CD8-positive, alpha-beta memory T cell (primary cell): ENCODE results near the gene RNPEP. TPM values are rescaled to one million over a fixed set of nuclear protein-coding genes. Genes with fewer than 3 reads are reported as not detected.

Source experiments
- CTCF ChIA-PET: fragments of 350-600 bp; sonication (Branson Sonifier 250); formaldehyde crosslinking; loops from one replicate; lab custom pipeline; 2021; ENCODE audit warnings: antibody characterized with exemption; lab: Charles Lee
- POLR2A ChIA-PET: fragments of 350-600 bp; sonication (Branson Sonifier 250); formaldehyde crosslinking; loops from one replicate; lab custom pipeline; 2021; ENCODE audit warnings: antibody characterized with exemption; lab: Charles Lee
- DNase-seq, 5 donors: peaks; one replicate each; pipeline versions ENCODE4 v3.0.0 to v3.0.0-alpha.2; 2020 to 2022; ENCODE audit warnings: mixed read lengths in 1 of 5
- H3K27ac ChIP-seq: one replicate; pipeline ENCODE4 v1.7.0; 2013; ENCODE audit warnings: low read depth, mild to moderate bottlenecking, low read length, moderate library complexity
- H3K27me3 ChIP-seq: 2 replicates; pipeline ENCODE4 v1.7.0; 2013; ENCODE audit warnings: low read length, mild to moderate bottlenecking; ENCODE audit not compliant: insufficient read depth, poor library complexity, severe bottlenecking
- H3K36me3 ChIP-seq: 2 replicates; pipeline ENCODE4 v1.7.0; 2013; ENCODE audit warnings: mild to moderate bottlenecking, low read length, moderate library complexity; ENCODE audit not compliant: insufficient read depth
- H3K4me1 ChIP-seq: 2 replicates; pipeline ENCODE4 v1.7.0; 2013; ENCODE audit warnings: mild to moderate bottlenecking, low read length, moderate library complexity; ENCODE audit not compliant: insufficient read depth
- H3K4me3 ChIP-seq: 2 replicates; pipeline ENCODE4 v1.7.0; 2013; ENCODE audit warnings: mild to moderate bottlenecking, low read length
- H3K9me3 ChIP-seq: 2 replicates; pipeline ENCODE4 v1.7.0; 2013; ENCODE audit warnings: mild to moderate bottlenecking, low read length
- H3K27ac Mint-ChIP-seq, 8 donors: one replicate each; pipeline ENCODE4 v1.8.0; 2020 to 2021; ENCODE audit warnings: mixed read lengths in 8 of 8, mild to moderate bottlenecking in 6 of 8, inconsistent platforms in 3 of 8, moderate library complexity in 3 of 8
- H3K27me3 Mint-ChIP-seq, 2 donors: one replicate each; pipeline ENCODE4 v1.8.0; 2020 to 2021; ENCODE audit warnings: mixed read lengths in 2 of 2, mild to moderate bottlenecking in 1 of 2, moderate library complexity in 1 of 2
- H3K36me3 Mint-ChIP-seq, 3 donors: one replicate each; pipeline ENCODE4 v1.8.0; 2020 to 2021; ENCODE audit warnings: mixed read lengths in 3 of 3, inconsistent platforms in 1 of 3, mild to moderate bottlenecking in 1 of 3
- H3K4me1 Mint-ChIP-seq, 3 donors: one replicate each; pipeline ENCODE4 v1.8.0; 2020 to 2021; ENCODE audit warnings: mixed read lengths in 3 of 3, inconsistent platforms in 1 of 3, mild to moderate bottlenecking in 1 of 3
- H3K4me3 Mint-ChIP-seq, 7 donors: one replicate each; pipeline ENCODE4 v1.8.0; 2020 to 2021; ENCODE audit warnings: mixed read lengths in 7 of 7, mild to moderate bottlenecking in 6 of 7, moderate library complexity in 4 of 7, inconsistent platforms in 2 of 7
- H3K9me3 Mint-ChIP-seq, 5 donors: one replicate each; pipeline ENCODE4 v1.8.0; 2020 to 2022; ENCODE audit warnings: mixed read lengths in 5 of 5, mild to moderate bottlenecking in 3 of 5, moderate library complexity in 2 of 5, inconsistent platforms in 1 of 5
- polyA plus RNA-seq: library from polyadenylated mRNA; unstranded; fragments of 300-500 nt; fragmentation: Illumina TruSeq; gene quantifications from one replicate; pipeline ENCODE4 v1.2.3, GENCODE V29; 2021
- total RNA-seq, 2 experiments: library from RNA; stranded (reverse); gene quantifications; one replicate each; pipeline ENCODE4 v1.2.3, GENCODE V29; 2021

RNPEP gene
- total and polyA plus RNA-seq, 3 experiments from 2014 or later = 30.5 to 36.3 (median 33.2) TPM

DNA sequence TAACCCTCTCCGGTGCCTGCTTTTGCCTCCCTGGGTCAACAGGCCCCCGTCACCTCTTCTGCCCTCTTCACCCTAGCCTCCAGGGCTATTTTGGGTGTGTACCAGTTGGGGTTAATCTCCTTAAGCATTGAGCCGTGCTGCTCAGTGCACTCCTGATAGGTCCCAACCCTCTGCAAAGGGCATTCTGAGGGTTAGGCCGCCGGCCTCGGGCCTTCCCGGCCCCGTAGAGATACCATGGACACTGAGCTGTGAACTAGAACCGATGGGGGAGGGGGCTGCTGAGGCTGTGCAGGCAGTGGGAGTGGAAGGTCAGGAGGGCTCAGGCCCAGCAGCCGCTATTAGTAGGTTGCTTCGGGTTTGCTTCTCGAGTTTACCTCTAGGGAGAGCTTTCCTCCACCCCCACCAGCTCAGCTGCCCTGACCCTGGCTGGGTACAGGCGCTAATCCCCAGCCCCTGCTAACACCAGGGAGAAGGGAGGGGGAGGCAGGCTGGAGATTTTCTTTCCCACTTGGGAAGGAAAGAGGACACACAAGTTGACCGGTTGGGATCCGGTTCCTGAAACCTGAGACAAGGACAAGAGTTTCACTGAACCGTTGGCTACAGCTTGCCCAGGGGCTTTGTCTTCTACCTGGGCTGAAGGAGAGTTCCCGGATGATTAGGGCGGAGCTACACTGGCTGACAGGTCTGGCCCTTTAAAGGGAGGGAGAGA lies 40.9 kb upstream of the RNPEP start:
- Histone ChIP-seq H3K27me3 (peaks cover 9% of the 10 kb centered on the region), H3K9me3 (no peaks in the 10 kb centered on the region), H3K4me1 (no peaks in the 10 kb centered on the region), H3K4me3 (no peak overlapping the region), H3K27ac (peak overlapping the region; percentile 70), H3K36me3 (no peaks in the 10 kb centered on the region)
- Mint-ChIP-seq H3K27ac (no peak overlapping the region), H3K4me3 (no peak overlapping the region), H3K4me1 (peaks cover 7 to 15% (median 9%) of the 10 kb centered on the region in 3 donors), H3K9me3 (peaks cover 0 to 3% (median 0%) of the 10 kb centered on the region in 5 donors), H3K36me3 (no peaks in the 10 kb centered on the region), H3K27me3 (peaks cover 19 to 52% of the 10 kb centered on the region in 2 donors)
- DNase-seq = no peak
- ChIA-PET CTCF (interaction anchor here (0.8 kb wide), 1 partner anchor 10 kb away, joined by 3 read pairs; no protein-coding TSS in a partner anchor), POLR2A (no interaction called here)

GRCh38 chr1:201942129-201942495 lies 40.3 kb upstream of the RNPEP start:
- Histone ChIP-seq H3K4me3 (no peak overlapping the region), H3K9me3 (no peaks in the 10 kb centered on the region), H3K27me3 (peaks cover 12% of the 10 kb centered on the region), H3K27ac (peak overlapping the region; percentile 70), H3K36me3 (no peaks in the 10 kb centered on the region), H3K4me1 (no peaks in the 10 kb centered on the region)
- peaks cover 10 to 21% (median 13%) of the 10 kb centered on the region in 3 donors for H3K4me1 Mint-ChIP-seq
- POLR2A ChIA-PET = no interaction called here
- CTCF ChIA-PET = interaction anchor here (0.8 kb wide), 1 partner anchor 9 kb away, joined by 3 read pairs; no protein-coding TSS in a partner anchor
- H3K4me3 Mint-ChIP-seq = no peak overlapping the region
- H3K27ac Mint-ChIP-seq = no peak overlapping the region
- H3K27me3 Mint-ChIP-seq = peaks cover 24 to 58% of the 10 kb centered on the region in 2 donors
- H3K9me3 Mint-ChIP-seq = peaks cover 0 to 3% (median 0%) of the 10 kb centered on the region in 5 donors
- no peak for DNase-seq
- no peaks in the 10 kb centered on the region for H3K36me3 Mint-ChIP-seq

GRCh38 chr1:201944002-201944401 lies 38.4 kb upstream of the RNPEP start:
- Histone ChIP-seq H3K9me3 (no peaks in the 10 kb centered on the region), H3K4me3 (no peak overlapping the region), H3K27ac (no peak overlapping the region), H3K4me1 (no peaks in the 10 kb centered on the region), H3K36me3 (no peaks in the 10 kb centered on the region), H3K27me3 (peaks cover 16% of the 10 kb centered on the region)
- ChIA-PET CTCF (no interaction called here), POLR2A (no interaction called here)
- Mint-ChIP-seq H3K27ac (no peak overlapping the region), H3K9me3 (no peaks in the 10 kb centered on the region), H3K4me1 (peaks cover 10 to 24% (median 13%) of the 10 kb centered on the region in 3 donors), H3K27me3 (peaks cover 29 to 66% of the 10 kb centered on the region in 2 donors), H3K36me3 (peaks cover 0 to 3% (median 1%) of the 10 kb centered on the region in 3 donors), H3K4me3 (no peak overlapping the region)
- DNase-seq = no peak

DNA sequence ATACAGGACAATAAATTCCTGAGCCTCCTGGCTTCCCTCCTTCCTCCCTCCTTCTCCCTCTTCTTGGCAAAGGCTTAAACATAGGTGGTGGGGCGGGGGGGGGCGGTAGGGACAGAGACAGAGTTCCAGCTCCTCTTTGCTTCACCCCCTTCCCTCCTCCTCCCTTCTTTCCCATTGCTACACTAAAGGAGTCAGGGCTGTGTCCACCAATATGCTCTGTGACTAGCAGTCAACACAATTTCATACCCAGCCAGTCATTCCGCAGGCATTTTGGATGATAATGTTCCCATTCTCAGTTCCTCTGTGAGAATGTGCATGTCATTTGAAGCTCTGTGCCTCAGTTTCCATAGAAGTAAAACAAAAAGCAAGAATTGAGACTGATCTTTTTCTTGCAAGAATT lies 37.8 kb upstream of the RNPEP start:
- Mint-ChIP-seq H3K4me1 (peaks cover 10 to 24% (median 13%) of the 10 kb centered on the region in 3 donors), H3K36me3 (peaks cover 0 to 3% (median 1%) of the 10 kb centered on the region in 3 donors), H3K9me3 (no peaks in the 10 kb centered on the region), H3K27me3 (peaks cover 29 to 65% of the 10 kb centered on the region in 2 donors), H3K27ac (peak overlapping the region in 1 of 8 donors; percentile 24), H3K4me3 (no peak overlapping the region)
- POLR2A ChIA-PET = no interaction called here
- no peak for DNase-seq
- no peaks in the 10 kb centered on the region for H3K4me1 ChIP-seq
- no peaks in the 10 kb centered on the region for H3K9me3 ChIP-seq
- H3K4me3 ChIP-seq = no peak overlapping the region
- CTCF ChIA-PET = no interaction called here
- H3K36me3 ChIP-seq = no peaks in the 10 kb centered on the region
- peaks cover 16% of the 10 kb centered on the region for H3K27me3 ChIP-seq
- H3K27ac ChIP-seq = no peak overlapping the region

DNA sequence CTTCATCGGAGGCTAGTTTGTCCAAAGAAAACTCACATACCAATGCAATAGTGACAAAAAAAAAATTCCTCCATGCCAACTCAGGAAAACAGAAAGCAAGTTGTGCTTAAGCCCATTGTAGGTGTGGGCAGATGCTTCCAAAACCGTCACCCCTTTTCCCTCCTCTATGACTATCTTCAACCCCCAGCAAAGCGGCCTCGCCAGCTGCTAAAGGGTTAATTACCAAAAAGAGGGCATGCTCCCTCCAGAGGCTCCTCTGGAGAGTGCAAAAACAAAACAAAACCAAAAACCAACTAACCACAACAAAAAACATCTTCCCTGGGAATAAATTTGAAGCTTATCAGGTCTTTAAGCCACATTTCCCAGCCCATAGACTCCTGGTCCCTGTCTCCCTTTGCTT lies 37.3 kb upstream of the RNPEP start:
- Mint-ChIP-seq H3K27me3 (peaks cover 29 to 63% of the 10 kb centered on the region in 2 donors), H3K4me3 (no peak overlapping the region), H3K36me3 (peaks cover 0 to 3% (median 1%) of the 10 kb centered on the region in 3 donors), H3K4me1 (peaks cover 10 to 24% (median 13%) of the 10 kb centered on the region in 3 donors), H3K27ac (peak overlapping the region in 2 of 8 donors; percentile 21 to 29), H3K9me3 (no peaks in the 10 kb centered on the region)
- H3K36me3 ChIP-seq = no peaks in the 10 kb centered on the region
- no peaks in the 10 kb centered on the region for H3K9me3 ChIP-seq
- no peaks in the 10 kb centered on the region for H3K4me1 ChIP-seq
- H3K27ac ChIP-seq = no peak overlapping the region
- ChIA-PET POLR2A (no interaction called here), CTCF (no interaction called here)
- H3K27me3 ChIP-seq = peaks cover 16% of the 10 kb centered on the region
- no peak overlapping the region for H3K4me3 ChIP-seq
- DNase-seq = no peak

- H3K4me1 ChIP-seq = no peaks in the 10 kb centered on the region
- no peak for DNase-seq
- Mint-ChIP-seq H3K27ac (peak overlapping the region in 1 of 8 donors; percentile 47), H3K9me3 (no peaks in the 10 kb centered on the region), H3K4me1 (peaks cover 10 to 24% (median 13%) of the 10 kb centered on the region in 3 donors), H3K27me3 (peaks cover 29 to 66% of the 10 kb centered on the region in 2 donors), H3K36me3 (peaks cover 0 to 3% (median 1%) of the 10 kb centered on the region in 3 donors), H3K4me3 (peak overlapping the region in 3 of 7 donors; percentile 25 to 82 (median 73))
- H3K4me3 ChIP-seq = no peak overlapping the region
- no peak overlapping the region for H3K27ac ChIP-seq
- ChIA-PET POLR2A (no interaction called here), CTCF (interaction anchor here (1.0 kb wide), 1 partner anchor 9 kb away, joined by 3 read pairs; no protein-coding TSS in a partner anchor)
- H3K9me3 ChIP-seq = no peaks in the 10 kb centered on the region
- H3K36me3 ChIP-seq = no peaks in the 10 kb centered on the region
- H3K27me3 ChIP-seq = peaks cover 16% of the 10 kb centered on the region
Observed at GRCh38 chr1:201945863-201946223, 36.6 kb upstream of the RNPEP start.

- DNase-seq = no peak
- peaks cover 29 to 66% of the 10 kb centered on the region in 2 donors for H3K27me3 Mint-ChIP-seq
Observed at GRCh38 chr1:201946224-201946908, 36.1 kb upstream of the RNPEP start, which contains the start of gene LMOD1. TSS of gene LMOD1 (minus strand) at chr1:201946548. CDS start at chr1:201946340, 208 bp downstream.

DNA sequence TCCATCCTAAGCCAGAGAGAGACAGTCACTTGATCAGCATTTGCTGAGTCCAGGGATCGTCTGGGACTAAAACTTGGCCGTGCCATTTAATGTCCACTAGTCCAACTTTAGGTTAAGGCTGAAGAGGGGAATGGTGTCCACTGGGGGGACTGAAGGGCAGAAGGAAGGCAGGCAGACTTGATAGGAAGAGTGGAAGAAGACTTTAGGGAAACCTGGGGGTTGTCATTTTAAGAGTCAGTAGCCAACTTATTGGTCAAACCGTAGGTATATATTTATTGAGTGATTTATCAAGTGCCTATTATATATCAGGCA lies 34.8 kb upstream of the RNPEP start:
- POLR2A ChIA-PET = no interaction called here
- CTCF ChIA-PET = no interaction called here

More at GRCh38 chr1:201946224-201946908, 36.1 kb upstream of the RNPEP start, which contains the start of gene LMOD1:
- no peaks in the 10 kb centered on the region for H3K9me3 ChIP-seq
- H3K4me3 ChIP-seq = no peak within 1 kb of the TSS
- no peaks in the 10 kb centered on the region for H3K4me1 ChIP-seq
- Mint-ChIP-seq H3K4me1 (peaks cover 10 to 24% (median 13%) of the 10 kb centered on the region in 3 donors), H3K27ac (peak within 1 kb of the TSS in 4 of 8 donors; percentile 18 to 83 (median 25)), H3K9me3 (no peaks in the 10 kb centered on the region), H3K36me3 (peaks cover 0 to 3% (median 1%) of the 10 kb centered on the region in 3 donors), H3K4me3 (peak within 1 kb of the TSS; percentile 33 to 82 (median 64))
- CTCF ChIA-PET = interaction anchor here (1.0 kb wide), 1 partner anchor 8 kb away, joined by 3 read pairs; no protein-coding TSS in a partner anchor
- H3K27me3 ChIP-seq = peaks cover 16% of the 10 kb centered on the region
- POLR2A ChIA-PET = no interaction called here
- no peaks in the 10 kb centered on the region for H3K36me3 ChIP-seq
- H3K27ac ChIP-seq = no peak within 1 kb of the TSS

More for the DNA sequence above, 34.8 kb upstream of the RNPEP start:
- Mint-ChIP-seq H3K4me3 (no peak overlapping the region), H3K9me3 (no peaks in the 10 kb centered on the region), H3K36me3 (peaks cover 0 to 3% (median 1%) of the 10 kb centered on the region in 3 donors), H3K27me3 (peaks cover 29 to 63% of the 10 kb centered on the region in 2 donors), H3K4me1 (peaks cover 10 to 24% (median 13%) of the 10 kb centered on the region in 3 donors), H3K27ac (no peak overlapping the region)
- Histone ChIP-seq H3K36me3 (no peaks in the 10 kb centered on the region), H3K4me1 (no peaks in the 10 kb centered on the region), H3K9me3 (no peaks in the 10 kb centered on the region), H3K27me3 (peaks cover 16% of the 10 kb centered on the region), H3K27ac (no peak overlapping the region), H3K4me3 (no peak overlapping the region)
- no peak for DNase-seq
